GM23248 (cell line): ENCODE measurements around the gene EGR4.

Experiments
- EZH2 ChIP-seq: fragments of 200-600 bp; sonication (generic); IDR thresholded peaks from 2 replicates; pipeline ENCODE4 v1.6.1; 2018; ENCODE audit warnings: antibody characterized with exemption, mild to moderate bottlenecking; ENCODE audit not compliant: insufficient read depth, poor library complexity, severe bottlenecking
- EZH2phosphoT487 ChIP-seq: fragments of 200-600 bp; sonication (generic); IDR thresholded peaks from 2 replicates; pipeline ENCODE4 v1.6.1; 2018; ENCODE audit warnings: antibody characterized with exemption, moderate library complexity, mild to moderate bottlenecking, low read depth; ENCODE audit not compliant: insufficient read depth

DNA sequence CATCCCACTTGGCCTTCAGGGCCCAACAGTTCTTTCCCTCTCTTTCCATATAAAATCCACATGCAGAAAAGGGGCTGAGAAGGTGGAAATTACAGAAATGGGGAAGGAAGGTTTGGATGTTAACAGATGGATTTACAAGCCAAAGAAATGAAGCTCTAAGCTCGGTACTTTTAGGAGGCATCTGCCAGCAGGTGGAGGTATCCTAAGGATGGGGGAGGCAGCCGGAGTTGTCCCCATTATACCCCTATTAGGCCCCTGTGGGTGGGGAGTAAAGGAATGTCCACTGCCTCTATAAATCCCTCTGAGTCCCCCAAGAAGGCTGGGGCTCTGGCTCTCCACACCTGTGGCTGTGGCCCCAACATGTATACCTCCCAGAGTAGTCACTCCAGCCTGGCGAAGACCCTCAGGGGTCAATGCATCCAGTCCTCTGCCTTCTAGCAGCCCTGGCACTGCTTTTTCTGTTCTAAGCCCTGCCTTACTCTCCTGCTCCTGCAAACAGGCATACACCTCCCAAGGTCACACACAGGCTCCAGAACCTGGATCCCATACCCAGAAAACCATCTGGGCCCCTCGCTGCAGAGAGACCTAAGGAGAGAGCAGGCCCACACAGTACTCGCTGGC is 10.3 kb downstream of the EGR4 start:
- no peak for TF ChIP-seq EZH2phosphoT487
- TF ChIP-seq EZH2 = no peak
